ENCODE results near the gene IMMP2L.
"Not testable (repeated sequence)": the region's sequence is repeated elsewhere in the genome, so short reads cannot be mapped to it uniquely, and the experiment has no call there.

IMMP2L gene

DNA sequence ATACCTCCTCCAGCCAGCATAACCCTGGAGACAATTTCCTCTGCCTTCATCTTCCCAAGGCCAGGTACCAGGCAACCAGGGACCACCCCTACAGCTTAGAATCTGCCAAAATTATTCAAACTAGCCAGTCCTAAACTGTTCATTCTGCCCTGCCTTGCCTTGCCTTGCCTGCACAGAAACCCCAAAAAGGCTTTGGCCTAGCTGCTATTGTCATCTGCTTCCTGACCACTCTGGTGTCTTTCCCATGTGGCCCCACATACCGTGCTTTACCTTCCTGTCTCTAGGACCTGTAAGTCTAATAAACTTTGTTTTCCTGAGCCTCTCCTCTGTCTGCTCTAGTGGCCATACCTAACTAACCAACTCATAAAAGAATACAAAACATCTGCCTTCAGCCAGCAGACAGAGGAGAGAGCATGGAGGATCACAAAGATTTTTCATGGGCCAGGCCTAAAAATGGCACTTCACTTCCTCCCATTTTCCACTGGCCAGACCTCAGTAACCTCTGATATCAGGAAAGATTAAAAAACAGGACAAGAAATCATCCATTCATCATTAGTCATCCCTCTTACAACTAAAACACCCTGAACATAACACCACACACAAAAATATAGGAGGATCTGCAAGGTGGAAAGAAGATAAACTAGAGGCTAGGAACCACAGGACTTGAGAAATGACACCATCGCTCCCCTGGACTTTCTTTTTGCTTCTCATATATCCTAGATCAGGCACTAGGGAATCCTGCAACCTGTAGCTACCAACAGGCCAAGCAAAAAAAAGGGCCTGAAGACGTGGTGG is 51.5 kb downstream of the IMMP2L start:
- 92% methylated on average over 3 of the region's 3 CpGs for WGBS, 2 experiments
- Histone ChIP-seq H3K27me3 (ENCODE audit: control insufficient read depth, insufficient read depth, low read length, poor library complexity, severe bottlenecking) (no peaks in the 10 kb centered on the region), H3K27ac (ENCODE audit: insufficient read depth, low read depth, low read length, poor library complexity, severe bottlenecking) (no peak overlapping the region), H3K36me3 (ENCODE audit: control insufficient read depth, insufficient read depth, low read length) (no peaks in the 10 kb centered on the region), H3K4me1 (ENCODE audit: control insufficient read depth, insufficient read depth, low read length) (no peaks in the 10 kb centered on the region), H3K4me3 (ENCODE audit: insufficient read depth, low read depth, low read length) (no peak overlapping the region), H3K9me3 (ENCODE audit: control insufficient read depth, low read length) (no peaks in the 10 kb centered on the region)

DNA sequence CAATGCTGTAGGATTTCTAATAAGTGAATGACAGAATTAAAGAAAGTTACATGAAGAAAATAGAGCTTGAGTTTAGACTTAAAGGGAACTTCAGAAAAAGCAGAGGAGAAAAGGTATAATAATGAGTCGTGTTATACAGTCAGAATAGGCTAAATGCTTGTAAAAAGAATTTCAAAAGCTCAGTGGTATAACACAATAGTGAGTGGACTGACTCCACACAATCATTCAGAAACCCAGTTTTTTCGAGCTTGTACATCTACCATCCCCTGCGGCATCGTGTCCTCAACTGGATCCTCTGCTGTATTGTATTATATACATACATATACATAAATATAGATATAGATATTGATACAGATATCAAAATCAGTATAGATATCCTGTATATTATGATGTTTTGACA is 52.2 kb downstream of the IMMP2L start:
- Histone ChIP-seq H3K27me3 (ENCODE audit: control insufficient read depth, insufficient read depth, low read length, poor library complexity, severe bottlenecking) (no peaks in the 10 kb centered on the region), H3K4me1 (ENCODE audit: control insufficient read depth, insufficient read depth, low read length) (no peaks in the 10 kb centered on the region), H3K36me3 (ENCODE audit: control insufficient read depth, insufficient read depth, low read length) (no peaks in the 10 kb centered on the region), H3K4me3 (ENCODE audit: insufficient read depth, low read depth, low read length) (no peak overlapping the region), H3K9me3 (ENCODE audit: control insufficient read depth, low read length) (no peaks in the 10 kb centered on the region), H3K27ac (ENCODE audit: insufficient read depth, low read depth, low read length, poor library complexity, severe bottlenecking) (no peak overlapping the region)
- 83 to 100% methylated on average over 2 to 4 of the region's 4 CpGs for WGBS, 2 experiments

DNA sequence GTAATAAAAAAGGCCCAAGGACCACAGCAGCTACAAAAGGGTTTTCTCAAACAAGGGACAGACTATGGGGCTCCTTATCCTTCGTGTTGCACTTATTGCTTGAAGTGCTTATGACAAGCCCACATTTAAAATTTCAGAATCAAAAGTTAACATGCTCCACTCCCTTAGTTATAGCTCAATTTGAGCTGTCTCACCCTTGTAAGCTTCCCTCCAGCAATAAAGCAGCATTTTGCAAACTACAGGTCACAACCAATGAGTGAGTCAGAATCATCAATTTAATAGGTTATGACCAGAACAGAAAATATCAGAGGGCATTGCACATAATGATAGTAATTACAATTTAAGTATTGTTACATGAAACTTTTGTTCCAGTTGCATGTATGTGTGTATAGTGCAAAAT is 53.0 kb downstream of the IMMP2L start:
- WGBS, 2 experiments: 87 to 98% methylated on average over 1 of the region's 1 CpG
- H3K4me3 ChIP-seq (ENCODE audit: insufficient read depth, low read depth, low read length): no peak overlapping the region
- no peaks in the 10 kb centered on the region for H3K36me3 ChIP-seq (ENCODE audit: control insufficient read depth, insufficient read depth, low read length)
- no peaks in the 10 kb centered on the region for H3K4me1 ChIP-seq (ENCODE audit: control insufficient read depth, insufficient read depth, low read length)
- no peaks in the 10 kb centered on the region for H3K9me3 ChIP-seq (ENCODE audit: control insufficient read depth, low read length)
- H3K27me3 ChIP-seq (ENCODE audit: control insufficient read depth, insufficient read depth, low read length, poor library complexity, severe bottlenecking): no peaks in the 10 kb centered on the region
- no peak overlapping the region for H3K27ac ChIP-seq (ENCODE audit: insufficient read depth, low read depth, low read length, poor library complexity, severe bottlenecking)

DNA sequence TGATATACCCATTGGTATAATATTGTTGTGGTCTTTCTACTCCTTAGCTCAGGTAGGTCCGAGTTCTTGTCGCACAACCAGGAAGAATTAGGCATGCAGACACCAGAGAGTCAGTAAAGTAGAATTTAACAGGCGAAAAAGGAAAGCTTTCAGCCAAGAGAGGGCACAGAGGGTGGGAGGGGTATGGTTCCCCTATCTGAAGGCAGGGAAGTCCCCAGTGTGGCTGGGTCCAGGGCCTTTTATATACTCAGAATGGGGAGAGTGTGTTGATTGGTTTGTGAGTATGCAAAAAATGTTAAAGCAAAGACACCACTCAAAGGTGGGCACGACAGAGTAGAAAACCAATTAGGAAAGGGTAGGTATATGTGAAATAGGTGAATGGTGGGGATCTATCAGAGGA is 53.9 kb downstream of the IMMP2L start:
- Histone ChIP-seq H3K27me3 (ENCODE audit: control insufficient read depth, insufficient read depth, low read length, poor library complexity, severe bottlenecking) (no peaks in the 10 kb centered on the region), H3K4me1 (ENCODE audit: control insufficient read depth, insufficient read depth, low read length) (no peaks in the 10 kb centered on the region), H3K27ac (ENCODE audit: insufficient read depth, low read depth, low read length, poor library complexity, severe bottlenecking) (no peak overlapping the region), H3K4me3 (ENCODE audit: insufficient read depth, low read depth, low read length) (no peak overlapping the region), H3K36me3 (ENCODE audit: control insufficient read depth, insufficient read depth, low read length) (no peaks in the 10 kb centered on the region), H3K9me3 (ENCODE audit: control insufficient read depth, low read length) (no peaks in the 10 kb centered on the region)
- WGBS, 2 experiments: 90 to 91% methylated on average over 4 of the region's 4 CpGs

DNA sequence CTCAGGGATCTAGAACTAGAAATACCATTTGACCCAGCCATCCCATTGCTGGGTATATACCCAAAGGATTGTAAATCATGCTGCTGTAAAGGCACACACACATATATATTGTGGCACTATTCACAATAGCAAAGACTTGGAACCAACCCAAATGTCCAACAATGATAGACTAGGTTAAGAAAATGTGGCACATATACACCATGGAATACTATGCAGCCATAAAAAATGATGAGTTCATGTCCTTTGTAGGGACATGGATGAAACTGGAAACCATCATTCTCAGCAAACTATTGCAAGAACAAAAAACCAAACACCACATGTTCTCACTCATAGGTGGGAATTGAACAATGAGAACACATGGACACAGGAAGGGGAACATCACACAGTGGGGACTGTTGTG is 56.9 kb downstream of the IMMP2L start:
- H3K27me3 ChIP-seq (ENCODE audit: control insufficient read depth, insufficient read depth, low read length, poor library complexity, severe bottlenecking); H3K36me3 ChIP-seq (ENCODE audit: control insufficient read depth, insufficient read depth, low read length); H3K4me1 ChIP-seq (ENCODE audit: control insufficient read depth, insufficient read depth, low read length); H3K27ac ChIP-seq (ENCODE audit: insufficient read depth, low read depth, low read length, poor library complexity, severe bottlenecking); H3K9me3 ChIP-seq (ENCODE audit: control insufficient read depth, low read length); H3K4me3 ChIP-seq (ENCODE audit: insufficient read depth, low read depth, low read length): not testable (repeated sequence)

DNA sequence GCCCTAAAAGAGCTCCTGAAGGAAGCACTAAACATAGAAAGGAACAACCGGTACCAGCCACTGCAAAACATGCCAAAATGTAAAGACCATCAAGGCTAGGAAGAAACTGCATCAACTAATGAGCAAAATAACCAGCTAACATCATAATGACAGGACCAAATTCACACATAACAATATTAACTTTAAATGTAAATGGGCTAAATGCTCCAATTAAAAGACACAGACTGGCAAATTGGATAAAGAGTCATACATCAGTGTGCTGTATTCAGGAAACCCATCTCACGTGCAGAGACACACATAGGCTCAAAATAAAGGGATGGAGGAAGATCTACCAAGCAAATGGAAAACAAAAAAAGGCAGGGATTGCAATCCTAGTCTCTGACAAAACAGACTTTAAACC is 60.5 kb downstream of the IMMP2L start:
- not testable (repeated sequence) for H3K27ac ChIP-seq (ENCODE audit: insufficient read depth, low read depth, low read length, poor library complexity, severe bottlenecking); H3K9me3 ChIP-seq (ENCODE audit: control insufficient read depth, low read length); H3K4me1 ChIP-seq (ENCODE audit: control insufficient read depth, insufficient read depth, low read length); H3K27me3 ChIP-seq (ENCODE audit: control insufficient read depth, insufficient read depth, low read length, poor library complexity, severe bottlenecking); H3K4me3 ChIP-seq (ENCODE audit: insufficient read depth, low read depth, low read length); H3K36me3 ChIP-seq (ENCODE audit: control insufficient read depth, insufficient read depth, low read length)
- WGBS, 2 experiments: 90 to 100% methylated on average over 1 of the region's 2 CpGs

DNA sequence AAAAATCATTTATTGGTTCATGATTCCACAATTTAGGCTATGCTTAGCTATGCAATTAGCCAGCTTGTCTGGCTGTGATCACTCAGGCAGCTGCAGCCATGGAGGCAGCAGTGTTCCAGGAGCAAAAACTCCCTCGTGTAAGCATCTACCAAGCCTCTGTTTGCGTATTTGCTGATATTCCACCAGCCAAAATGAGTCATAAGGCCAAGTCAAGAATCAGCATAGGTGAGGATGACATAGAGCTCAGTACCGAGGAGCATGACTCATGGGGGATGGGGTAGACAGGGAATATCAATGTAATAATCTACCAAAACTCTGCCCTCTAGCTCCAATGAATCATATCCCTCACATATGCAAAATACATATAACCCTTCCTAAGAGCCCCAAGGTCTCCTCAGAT is 63.3 kb downstream of the IMMP2L start:
- Histone ChIP-seq H3K4me3 (ENCODE audit: insufficient read depth, low read depth, low read length) (no peak overlapping the region), H3K4me1 (ENCODE audit: control insufficient read depth, insufficient read depth, low read length) (no peaks in the 10 kb centered on the region), H3K27me3 (ENCODE audit: control insufficient read depth, insufficient read depth, low read length, poor library complexity, severe bottlenecking) (no peaks in the 10 kb centered on the region), H3K36me3 (ENCODE audit: control insufficient read depth, insufficient read depth, low read length) (no peaks in the 10 kb centered on the region), H3K9me3 (ENCODE audit: control insufficient read depth, low read length) (no peaks in the 10 kb centered on the region), H3K27ac (ENCODE audit: insufficient read depth, low read depth, low read length, poor library complexity, severe bottlenecking) (no peak overlapping the region)
- 89 to 97% methylated on average over 3 of the region's 3 CpGs for WGBS, 2 experiments

DNA sequence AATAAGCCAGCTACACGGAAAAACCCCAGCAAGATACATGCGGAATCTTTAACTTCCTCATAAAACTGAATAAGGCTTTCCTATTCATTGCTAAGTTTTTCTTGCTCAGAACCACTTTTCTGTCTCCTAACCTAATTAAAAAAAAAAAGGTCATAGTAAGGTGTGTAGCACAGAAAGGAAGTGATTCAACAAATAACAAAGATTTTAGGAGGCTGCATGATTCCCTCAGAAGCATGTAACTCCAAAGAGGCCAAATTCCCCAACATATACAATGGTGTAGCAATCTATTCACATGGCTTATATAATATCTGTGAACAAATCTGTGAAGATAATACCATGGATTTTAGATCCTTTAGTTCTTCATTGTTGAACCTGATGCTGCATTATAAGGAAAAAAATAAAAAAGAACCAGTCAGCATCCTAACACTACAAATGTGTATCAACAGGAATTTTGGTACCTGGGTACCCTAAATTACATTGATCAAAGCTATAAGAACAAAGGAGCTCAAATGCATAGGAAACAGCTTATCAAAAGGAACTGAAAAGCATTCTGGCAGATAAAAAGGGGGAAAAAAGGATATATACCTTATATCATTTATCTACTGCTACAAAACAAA is 63.8 kb downstream of the IMMP2L start:
- H3K4me1 ChIP-seq (ENCODE audit: control insufficient read depth, insufficient read depth, low read length): no peaks in the 10 kb centered on the region
- H3K9me3 ChIP-seq (ENCODE audit: control insufficient read depth, low read length): no peaks in the 10 kb centered on the region
- 93 to 100% methylated on average over 2 of the region's 2 CpGs for WGBS, 2 experiments
- no peak overlapping the region for H3K27ac ChIP-seq (ENCODE audit: insufficient read depth, low read depth, low read length, poor library complexity, severe bottlenecking)
- no peaks in the 10 kb centered on the region for H3K27me3 ChIP-seq (ENCODE audit: control insufficient read depth, insufficient read depth, low read length, poor library complexity, severe bottlenecking)
- no peak overlapping the region for H3K4me3 ChIP-seq (ENCODE audit: insufficient read depth, low read depth, low read length)
- no peaks in the 10 kb centered on the region for H3K36me3 ChIP-seq (ENCODE audit: control insufficient read depth, insufficient read depth, low read length)

DNA sequence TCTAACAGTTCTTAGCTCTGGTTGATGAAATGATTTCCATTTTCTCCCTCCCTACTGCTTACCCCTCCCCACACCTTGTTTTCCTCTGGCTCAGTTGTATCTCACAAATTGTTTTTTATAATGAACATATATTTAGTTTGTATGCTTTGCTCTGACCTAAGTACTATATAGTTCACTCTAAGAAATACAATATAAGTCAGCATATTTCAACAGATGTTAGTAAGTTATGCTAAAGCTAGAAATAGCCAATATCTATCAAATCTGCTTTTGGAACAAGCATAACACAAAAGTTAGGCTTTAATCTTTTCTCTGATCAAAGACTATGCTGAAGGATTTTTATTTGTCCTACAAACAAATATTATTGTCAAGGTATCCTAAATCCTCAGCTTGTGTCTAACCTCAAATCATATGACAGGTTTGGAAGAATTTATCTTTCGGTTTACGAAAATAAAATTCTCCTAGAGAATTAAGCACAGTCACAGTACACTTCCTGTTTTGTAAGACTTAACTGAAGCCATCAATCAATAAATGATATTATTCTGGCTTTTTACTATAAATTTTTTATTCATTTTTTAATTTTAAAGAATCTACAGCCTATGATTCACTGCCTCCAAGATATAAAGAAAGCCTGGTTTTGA is 67.0 kb downstream of the IMMP2L start:
- 96 to 100% methylated on average over 2 of the region's 2 CpGs for WGBS, 2 experiments
- H3K27ac ChIP-seq (ENCODE audit: insufficient read depth, low read depth, low read length, poor library complexity, severe bottlenecking): no peak overlapping the region
- no peak overlapping the region for H3K4me3 ChIP-seq (ENCODE audit: insufficient read depth, low read depth, low read length)
- no peaks in the 10 kb centered on the region for H3K4me1 ChIP-seq (ENCODE audit: control insufficient read depth, insufficient read depth, low read length)
- no peaks in the 10 kb centered on the region for H3K36me3 ChIP-seq (ENCODE audit: control insufficient read depth, insufficient read depth, low read length)
- no peaks in the 10 kb centered on the region for H3K27me3 ChIP-seq (ENCODE audit: control insufficient read depth, insufficient read depth, low read length, poor library complexity, severe bottlenecking)
- no peaks in the 10 kb centered on the region for H3K9me3 ChIP-seq (ENCODE audit: control insufficient read depth, low read length)

DNA sequence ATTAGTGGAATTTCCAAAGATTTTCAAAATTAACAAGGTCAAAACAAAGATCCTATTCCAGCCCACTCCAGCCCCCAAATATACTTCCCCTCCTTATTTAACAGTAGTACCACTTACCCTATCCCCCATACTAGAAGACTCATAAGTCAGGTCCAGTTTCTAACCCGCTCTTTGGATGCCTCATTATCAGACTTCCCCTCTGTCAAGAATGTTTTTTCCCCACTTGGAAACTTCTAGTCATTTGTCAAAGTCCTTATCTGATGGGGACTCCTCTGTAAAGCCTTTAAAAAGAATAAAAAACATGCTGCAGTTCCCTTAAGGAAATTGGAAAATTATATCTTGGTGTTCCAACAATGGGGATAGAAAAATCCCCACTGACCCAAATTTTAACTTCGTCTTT is 70.1 kb downstream of the IMMP2L start:
- 93 to 98% methylated on average over 1 of the region's 2 CpGs for WGBS, 2 experiments
- H3K9me3 ChIP-seq (ENCODE audit: control insufficient read depth, low read length): no peaks in the 10 kb centered on the region
- no peaks in the 10 kb centered on the region for H3K27me3 ChIP-seq (ENCODE audit: control insufficient read depth, insufficient read depth, low read length, poor library complexity, severe bottlenecking)

More for the DNA sequence above, 70.1 kb downstream of the IMMP2L start:
- Histone ChIP-seq H3K4me3 (ENCODE audit: insufficient read depth, low read depth, low read length) (no peak overlapping the region), H3K36me3 (ENCODE audit: control insufficient read depth, insufficient read depth, low read length) (no peaks in the 10 kb centered on the region), H3K4me1 (ENCODE audit: control insufficient read depth, insufficient read depth, low read length) (no peaks in the 10 kb centered on the region), H3K27ac (ENCODE audit: insufficient read depth, low read depth, low read length, poor library complexity, severe bottlenecking) (no peak overlapping the region)
